WTC11 (cell line): Measurements from ENCODE around the gene SLC46A1. TPM values are rescaled to one million over a fixed set of nuclear protein-coding genes. Genes with fewer than 3 reads are reported as not detected.

Experiments used
- CBFB ChIP-seq: sonication (generic); formaldehyde crosslinking; IDR thresholded peaks from 2 replicates; pipeline ENCODE4 v1.8.1; 2022; ENCODE audit warnings: mild to moderate bottlenecking, low read depth, missing genetic modification reagents
- MXD4 ChIP-seq: fragments of 250-450 bp; sonication (Bioruptor Pico); IDR thresholded peaks from 2 replicates; pipeline ENCODE4 v1.8.0; 2021; ENCODE audit warnings: mild to moderate bottlenecking, moderate library complexity, borderline replicate concordance
- SOX15 ChIP-seq: fragments of 250-450 bp; sonication (Bioruptor Pico); IDR thresholded peaks from 2 replicates; pipeline ENCODE4 v1.9.0; 2021; ENCODE audit warnings: mild to moderate bottlenecking
- ZNF138 ChIP-seq: sonication (generic); formaldehyde crosslinking; conservative IDR thresholded peaks from 2 replicates; pipeline ENCODE4 v1.8.1; 2022; ENCODE audit warnings: mild to moderate bottlenecking, moderate library complexity, missing genetic modification reagents
- ZNF416 ChIP-seq: fragments of 250-450 bp; sonication (Bioruptor Pico); IDR thresholded peaks from 2 replicates; pipeline ENCODE4 v1.9.0; 2021; ENCODE audit warnings: mild to moderate bottlenecking, inconsistent platforms
- total RNA-seq: library from RNA; stranded (reverse); gene quantifications from 3 replicates; pipeline ENCODE4 v1.2.3, GENCODE V29; 2021
- TF ChIP-seq, protein P1 (sequence below): sonication (generic); formaldehyde crosslinking; IDR thresholded peaks from 2 replicates; pipeline ENCODE4 v1.8.0; 2023; ENCODE audit warnings: missing genetic modification reagents
- TF ChIP-seq, protein P2 (sequence below): sonication (generic); formaldehyde crosslinking; IDR thresholded peaks from 2 replicates; pipeline ENCODE4 v1.8.0; 2022; ENCODE audit warnings: mild to moderate bottlenecking, missing genetic modification reagents
- TF ChIP-seq, protein P3 (sequence below): sonication (generic); formaldehyde crosslinking; conservative IDR thresholded peaks from 2 replicates; pipeline ENCODE4 v1.8.1; 2022; ENCODE audit warnings: mild to moderate bottlenecking, missing genetic modification reagents
- TF ChIP-seq, protein P4 (sequence below): sonication (generic); formaldehyde crosslinking; IDR thresholded peaks from 2 replicates; pipeline ENCODE4 v1.8.1; 2023; ENCODE audit warnings: mild to moderate bottlenecking, moderate library complexity, missing genetic modification reagents
- TF ChIP-seq, protein P5 (sequence below): fragments of 250-450 bp; sonication (Bioruptor Pico); IDR thresholded peaks from 2 replicates; pipeline ENCODE4 v1.8.0; 2021; ENCODE audit warnings: mild to moderate bottlenecking
- TF ChIP-seq, protein P6 (sequence below): sonication (generic); formaldehyde crosslinking; IDR thresholded peaks from 2 replicates; pipeline ENCODE4 v1.8.0; 2022; ENCODE audit warnings: mild to moderate bottlenecking, missing genetic modification reagents
- TF ChIP-seq, protein P7 (sequence below): sonication (generic); formaldehyde crosslinking; IDR thresholded peaks from 2 replicates; pipeline ENCODE4 v1.8.0; 2023; ENCODE audit warnings: missing genetic modification reagents, mild to moderate bottlenecking, borderline replicate concordance
- TF ChIP-seq, protein P8 (sequence below): sonication (generic); formaldehyde crosslinking; IDR thresholded peaks from 2 replicates; pipeline ENCODE4 v1.8.1; 2022; ENCODE audit warnings: mild to moderate bottlenecking, moderate library complexity, missing genetic modification reagents
- TF ChIP-seq, protein P9 (sequence below): fragments of 250-450 bp; sonication (Bioruptor Pico); IDR thresholded peaks from 2 replicates; pipeline ENCODE4 v1.9.0; 2021; ENCODE audit warnings: mild to moderate bottlenecking
- TF ChIP-seq, protein P10 (sequence below): sonication (generic); formaldehyde crosslinking; IDR thresholded peaks from 2 replicates; pipeline ENCODE4 v1.8.1; 2022; ENCODE audit warnings: missing genetic modification reagents, borderline replicate concordance

SLC46A1 gene
- total RNA-seq, 1 experiment from 2014 or later: 6.7 TPM

DNA sequence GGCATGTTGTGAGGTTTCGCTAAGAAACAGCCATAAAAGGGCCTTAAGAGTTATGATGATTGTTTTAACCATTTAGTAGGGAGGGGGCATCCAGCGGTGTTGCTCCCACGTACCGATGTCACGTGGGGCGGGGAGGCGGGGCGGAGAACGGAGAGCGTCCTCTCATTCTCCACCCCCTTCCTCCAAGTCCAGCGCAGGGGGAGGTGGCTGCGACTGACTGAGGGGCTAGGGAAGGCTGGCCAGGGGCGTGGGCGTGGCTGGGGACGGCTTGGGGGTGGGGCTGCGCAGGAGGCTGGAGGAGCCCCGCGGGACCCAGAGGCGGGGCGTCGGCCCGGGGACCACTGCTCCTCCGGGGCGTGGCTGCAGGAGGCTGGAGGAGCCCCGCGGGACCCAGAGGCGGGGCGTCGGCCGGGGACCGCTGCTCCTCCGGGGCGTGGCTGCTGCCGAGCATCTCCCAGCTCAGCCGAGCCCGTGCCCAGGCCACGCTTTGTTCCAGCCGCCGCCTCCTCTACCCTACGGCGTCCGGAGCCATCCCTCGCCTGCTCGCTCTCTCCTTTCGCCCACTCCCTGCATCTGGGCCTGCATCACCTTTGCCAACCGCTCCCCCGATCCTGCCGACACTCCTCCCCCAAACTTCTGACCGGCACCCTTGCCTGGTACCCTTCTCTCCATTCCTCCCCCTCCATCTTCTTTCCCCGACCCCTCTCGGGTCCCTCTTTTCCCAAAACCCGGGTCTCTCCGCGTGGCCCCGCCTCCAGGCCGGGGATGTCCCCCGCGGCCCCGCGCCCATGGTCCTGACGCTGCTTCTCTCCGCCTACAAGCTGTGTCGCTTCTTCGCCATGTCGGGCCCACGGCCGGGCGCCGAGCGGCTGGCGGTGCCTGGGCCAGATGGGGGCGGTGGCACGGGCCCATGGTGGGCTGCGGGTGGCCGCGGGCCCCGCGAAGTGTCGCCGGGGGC, 34.5 kb downstream of the SLC46A1 start, which contains the start of gene SARM1 (continued):
- TF ChIP-seq, protein P1, sequence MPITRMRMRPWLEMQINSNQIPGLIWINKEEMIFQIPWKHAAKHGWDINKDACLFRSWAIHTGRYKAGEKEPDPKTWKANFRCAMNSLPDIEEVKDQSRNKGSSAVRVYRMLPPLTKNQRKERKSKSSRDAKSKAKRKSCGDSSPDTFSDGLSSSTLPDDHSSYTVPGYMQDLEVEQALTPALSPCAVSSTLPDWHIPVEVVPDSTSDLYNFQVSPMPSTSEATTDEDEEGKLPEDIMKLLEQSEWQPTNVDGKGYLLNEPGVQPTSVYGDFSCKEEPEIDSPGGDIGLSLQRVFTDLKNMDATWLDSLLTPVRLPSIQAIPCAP: no peak
- TF ChIP-seq, protein P2, sequence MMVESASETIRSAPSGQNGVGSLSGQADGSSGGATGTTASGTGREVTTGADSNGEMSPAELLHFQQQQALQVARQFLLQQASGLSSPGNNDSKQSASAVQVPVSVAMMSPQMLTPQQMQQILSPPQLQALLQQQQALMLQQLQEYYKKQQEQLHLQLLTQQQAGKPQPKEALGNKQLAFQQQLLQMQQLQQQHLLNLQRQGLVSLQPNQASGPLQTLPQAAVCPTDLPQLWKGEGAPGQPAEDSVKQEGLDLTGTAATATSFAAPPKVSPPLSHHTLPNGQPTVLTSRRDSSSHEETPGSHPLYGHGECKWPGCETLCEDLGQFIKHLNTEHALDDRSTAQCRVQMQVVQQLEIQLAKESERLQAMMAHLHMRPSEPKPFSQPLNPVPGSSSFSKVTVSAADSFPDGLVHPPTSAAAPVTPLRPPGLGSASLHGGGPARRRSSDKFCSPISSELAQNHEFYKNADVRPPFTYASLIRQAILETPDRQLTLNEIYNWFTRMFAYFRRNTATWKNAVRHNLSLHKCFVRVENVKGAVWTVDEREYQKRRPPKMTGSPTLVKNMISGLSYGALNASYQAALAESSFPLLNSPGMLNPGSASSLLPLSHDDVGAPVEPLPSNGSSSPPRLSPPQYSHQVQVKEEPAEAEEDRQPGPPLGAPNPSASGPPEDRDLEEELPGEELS (CRISPR knock-in tag): no peak
- TF ChIP-seq, protein P3, sequence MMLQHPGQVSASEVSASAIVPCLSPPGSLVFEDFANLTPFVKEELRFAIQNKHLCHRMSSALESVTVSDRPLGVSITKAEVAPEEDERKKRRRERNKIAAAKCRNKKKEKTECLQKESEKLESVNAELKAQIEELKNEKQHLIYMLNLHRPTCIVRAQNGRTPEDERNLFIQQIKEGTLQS (CRISPR knock-in tag): no peak
- TF ChIP-seq CBFB (CRISPR knock-in tag) (no peak), SOX15 (CRISPR knock-in tag) (no peak), MXD4 (CRISPR knock-in tag) (no peak), ZNF138 (no peak), ZNF416 (CRISPR knock-in tag) (no peak)
- TF ChIP-seq, protein P4, sequence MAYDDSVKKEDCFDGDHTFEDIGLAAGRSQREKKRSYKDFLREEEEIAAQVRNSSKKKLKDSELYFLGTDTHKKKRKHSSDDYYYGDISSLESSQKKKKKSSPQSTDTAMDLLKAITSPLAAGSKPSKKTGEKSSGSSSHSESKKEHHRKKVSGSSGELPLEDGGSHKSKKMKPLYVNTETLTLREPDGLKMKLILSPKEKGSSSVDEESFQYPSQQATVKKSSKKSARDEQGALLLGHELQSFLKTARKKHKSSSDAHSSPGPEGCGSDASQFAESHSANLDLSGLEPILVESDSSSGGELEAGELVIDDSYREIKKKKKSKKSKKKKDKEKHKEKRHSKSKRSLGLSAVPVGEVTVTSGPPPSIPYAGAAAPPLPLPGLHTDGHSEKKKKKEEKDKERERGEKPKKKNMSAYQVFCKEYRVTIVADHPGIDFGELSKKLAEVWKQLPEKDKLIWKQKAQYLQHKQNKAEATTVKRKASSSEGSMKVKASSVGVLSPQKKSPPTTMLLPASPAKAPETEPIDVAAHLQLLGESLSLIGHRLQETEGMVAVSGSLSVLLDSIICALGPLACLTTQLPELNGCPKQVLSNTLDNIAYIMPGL (CRISPR knock-in tag): 0 out of 2 replicates have a peak, but pooled peaks have one; percentile 50
- TF ChIP-seq, protein P5, sequence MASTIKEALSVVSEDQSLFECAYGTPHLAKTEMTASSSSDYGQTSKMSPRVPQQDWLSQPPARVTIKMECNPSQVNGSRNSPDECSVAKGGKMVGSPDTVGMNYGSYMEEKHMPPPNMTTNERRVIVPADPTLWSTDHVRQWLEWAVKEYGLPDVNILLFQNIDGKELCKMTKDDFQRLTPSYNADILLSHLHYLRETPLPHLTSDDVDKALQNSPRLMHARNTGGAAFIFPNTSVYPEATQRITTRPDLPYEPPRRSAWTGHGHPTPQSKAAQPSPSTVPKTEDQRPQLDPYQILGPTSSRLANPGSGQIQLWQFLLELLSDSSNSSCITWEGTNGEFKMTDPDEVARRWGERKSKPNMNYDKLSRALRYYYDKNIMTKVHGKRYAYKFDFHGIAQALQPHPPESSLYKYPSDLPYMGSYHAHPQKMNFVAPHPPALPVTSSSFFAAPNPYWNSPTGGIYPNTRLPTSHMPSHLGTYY (CRISPR knock-in tag): no peak
- TF ChIP-seq, protein P6, sequence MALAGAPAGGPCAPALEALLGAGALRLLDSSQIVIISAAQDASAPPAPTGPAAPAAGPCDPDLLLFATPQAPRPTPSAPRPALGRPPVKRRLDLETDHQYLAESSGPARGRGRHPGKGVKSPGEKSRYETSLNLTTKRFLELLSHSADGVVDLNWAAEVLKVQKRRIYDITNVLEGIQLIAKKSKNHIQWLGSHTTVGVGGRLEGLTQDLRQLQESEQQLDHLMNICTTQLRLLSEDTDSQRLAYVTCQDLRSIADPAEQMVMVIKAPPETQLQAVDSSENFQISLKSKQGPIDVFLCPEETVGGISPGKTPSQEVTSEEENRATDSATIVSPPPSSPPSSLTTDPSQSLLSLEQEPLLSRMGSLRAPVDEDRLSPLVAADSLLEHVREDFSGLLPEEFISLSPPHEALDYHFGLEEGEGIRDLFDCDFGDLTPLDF (CRISPR knock-in tag): no peak
- TF ChIP-seq, protein P7, sequence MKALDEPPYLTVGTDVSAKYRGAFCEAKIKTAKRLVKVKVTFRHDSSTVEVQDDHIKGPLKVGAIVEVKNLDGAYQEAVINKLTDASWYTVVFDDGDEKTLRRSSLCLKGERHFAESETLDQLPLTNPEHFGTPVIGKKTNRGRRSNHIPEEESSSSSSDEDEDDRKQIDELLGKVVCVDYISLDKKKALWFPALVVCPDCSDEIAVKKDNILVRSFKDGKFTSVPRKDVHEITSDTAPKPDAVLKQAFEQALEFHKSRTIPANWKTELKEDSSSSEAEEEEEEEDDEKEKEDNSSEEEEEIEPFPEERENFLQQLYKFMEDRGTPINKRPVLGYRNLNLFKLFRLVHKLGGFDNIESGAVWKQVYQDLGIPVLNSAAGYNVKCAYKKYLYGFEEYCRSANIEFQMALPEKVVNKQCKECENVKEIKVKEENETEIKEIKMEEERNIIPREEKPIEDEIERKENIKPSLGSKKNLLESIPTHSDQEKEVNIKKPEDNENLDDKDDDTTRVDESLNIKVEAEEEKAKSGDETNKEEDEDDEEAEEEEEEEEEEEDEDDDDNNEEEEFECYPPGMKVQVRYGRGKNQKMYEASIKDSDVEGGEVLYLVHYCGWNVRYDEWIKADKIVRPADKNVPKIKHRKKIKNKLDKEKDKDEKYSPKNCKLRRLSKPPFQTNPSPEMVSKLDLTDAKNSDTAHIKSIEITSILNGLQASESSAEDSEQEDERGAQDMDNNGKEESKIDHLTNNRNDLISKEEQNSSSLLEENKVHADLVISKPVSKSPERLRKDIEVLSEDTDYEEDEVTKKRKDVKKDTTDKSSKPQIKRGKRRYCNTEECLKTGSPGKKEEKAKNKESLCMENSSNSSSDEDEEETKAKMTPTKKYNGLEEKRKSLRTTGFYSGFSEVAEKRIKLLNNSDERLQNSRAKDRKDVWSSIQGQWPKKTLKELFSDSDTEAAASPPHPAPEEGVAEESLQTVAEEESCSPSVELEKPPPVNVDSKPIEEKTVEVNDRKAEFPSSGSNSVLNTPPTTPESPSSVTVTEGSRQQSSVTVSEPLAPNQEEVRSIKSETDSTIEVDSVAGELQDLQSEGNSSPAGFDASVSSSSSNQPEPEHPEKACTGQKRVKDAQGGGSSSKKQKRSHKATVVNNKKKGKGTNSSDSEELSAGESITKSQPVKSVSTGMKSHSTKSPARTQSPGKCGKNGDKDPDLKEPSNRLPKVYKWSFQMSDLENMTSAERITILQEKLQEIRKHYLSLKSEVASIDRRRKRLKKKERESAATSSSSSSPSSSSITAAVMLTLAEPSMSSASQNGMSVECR (CRISPR knock-in tag): no peak
- TF ChIP-seq, protein P8, sequence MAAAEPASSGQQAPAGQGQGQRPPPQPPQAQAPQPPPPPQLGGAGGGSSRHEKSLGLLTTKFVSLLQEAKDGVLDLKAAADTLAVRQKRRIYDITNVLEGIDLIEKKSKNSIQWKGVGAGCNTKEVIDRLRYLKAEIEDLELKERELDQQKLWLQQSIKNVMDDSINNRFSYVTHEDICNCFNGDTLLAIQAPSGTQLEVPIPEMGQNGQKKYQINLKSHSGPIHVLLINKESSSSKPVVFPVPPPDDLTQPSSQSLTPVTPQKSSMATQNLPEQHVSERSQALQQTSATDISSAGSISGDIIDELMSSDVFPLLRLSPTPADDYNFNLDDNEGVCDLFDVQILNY: no peak
- TF ChIP-seq, protein P9, sequence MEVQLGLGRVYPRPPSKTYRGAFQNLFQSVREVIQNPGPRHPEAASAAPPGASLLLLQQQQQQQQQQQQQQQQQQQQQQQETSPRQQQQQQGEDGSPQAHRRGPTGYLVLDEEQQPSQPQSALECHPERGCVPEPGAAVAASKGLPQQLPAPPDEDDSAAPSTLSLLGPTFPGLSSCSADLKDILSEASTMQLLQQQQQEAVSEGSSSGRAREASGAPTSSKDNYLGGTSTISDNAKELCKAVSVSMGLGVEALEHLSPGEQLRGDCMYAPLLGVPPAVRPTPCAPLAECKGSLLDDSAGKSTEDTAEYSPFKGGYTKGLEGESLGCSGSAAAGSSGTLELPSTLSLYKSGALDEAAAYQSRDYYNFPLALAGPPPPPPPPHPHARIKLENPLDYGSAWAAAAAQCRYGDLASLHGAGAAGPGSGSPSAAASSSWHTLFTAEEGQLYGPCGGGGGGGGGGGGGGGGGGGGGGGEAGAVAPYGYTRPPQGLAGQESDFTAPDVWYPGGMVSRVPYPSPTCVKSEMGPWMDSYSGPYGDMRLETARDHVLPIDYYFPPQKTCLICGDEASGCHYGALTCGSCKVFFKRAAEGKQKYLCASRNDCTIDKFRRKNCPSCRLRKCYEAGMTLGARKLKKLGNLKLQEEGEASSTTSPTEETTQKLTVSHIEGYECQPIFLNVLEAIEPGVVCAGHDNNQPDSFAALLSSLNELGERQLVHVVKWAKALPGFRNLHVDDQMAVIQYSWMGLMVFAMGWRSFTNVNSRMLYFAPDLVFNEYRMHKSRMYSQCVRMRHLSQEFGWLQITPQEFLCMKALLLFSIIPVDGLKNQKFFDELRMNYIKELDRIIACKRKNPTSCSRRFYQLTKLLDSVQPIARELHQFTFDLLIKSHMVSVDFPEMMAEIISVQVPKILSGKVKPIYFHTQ (CRISPR knock-in tag): no peak
- TF ChIP-seq, protein P10, sequence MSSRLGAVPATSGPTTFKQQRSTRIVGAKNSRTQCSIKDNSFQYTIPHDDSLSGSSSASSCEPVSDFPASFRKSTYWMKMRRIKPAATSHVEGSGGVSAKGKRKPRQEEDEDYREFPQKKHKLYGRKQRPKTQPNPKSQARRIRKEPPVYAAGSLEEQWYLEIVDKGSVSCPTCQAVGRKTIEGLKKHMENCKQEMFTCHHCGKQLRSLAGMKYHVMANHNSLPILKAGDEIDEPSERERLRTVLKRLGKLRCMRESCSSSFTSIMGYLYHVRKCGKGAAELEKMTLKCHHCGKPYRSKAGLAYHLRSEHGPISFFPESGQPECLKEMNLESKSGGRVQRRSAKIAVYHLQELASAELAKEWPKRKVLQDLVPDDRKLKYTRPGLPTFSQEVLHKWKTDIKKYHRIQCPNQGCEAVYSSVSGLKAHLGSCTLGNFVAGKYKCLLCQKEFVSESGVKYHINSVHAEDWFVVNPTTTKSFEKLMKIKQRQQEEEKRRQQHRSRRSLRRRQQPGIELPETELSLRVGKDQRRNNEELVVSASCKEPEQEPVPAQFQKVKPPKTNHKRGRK: no peak
